ENCODE measurements around the gene PRDM16.

Gene PRDM16

GRCh38 chr1:3056641-3057040 lies 12.4 kb upstream of the PRDM16 start:
- FAIRE-seq: no peak

- FAIRE-seq: no peak
Measured at GRCh38 chr1:3058263-3059030, 10.6 kb upstream of the PRDM16 start.

DNA sequence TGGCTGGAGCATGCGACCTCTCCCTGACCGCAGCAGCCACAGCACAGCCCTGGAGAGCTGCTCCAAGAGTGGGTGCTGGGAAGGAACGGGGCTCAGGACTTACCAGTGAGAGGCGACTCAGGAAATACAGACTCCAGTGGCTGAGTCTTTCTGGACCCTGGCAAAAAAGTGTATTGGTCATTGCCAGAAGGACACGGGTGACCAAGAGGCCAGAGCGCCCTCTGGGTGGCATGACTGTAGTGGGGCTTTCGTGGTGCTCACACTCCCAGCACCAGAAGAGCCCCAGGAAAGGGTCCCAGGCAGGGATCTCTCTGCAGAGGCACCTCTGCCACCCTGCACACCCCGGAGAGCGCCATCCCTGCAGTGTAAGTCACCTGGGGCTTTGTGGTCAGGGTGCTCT lies 8.9 kb upstream of the PRDM16 start:
- no peak for FAIRE-seq

GRCh38 chr1:3060601-3061551 lies 8.1 kb upstream of the PRDM16 start:
- FAIRE-seq: no peak

DNA sequence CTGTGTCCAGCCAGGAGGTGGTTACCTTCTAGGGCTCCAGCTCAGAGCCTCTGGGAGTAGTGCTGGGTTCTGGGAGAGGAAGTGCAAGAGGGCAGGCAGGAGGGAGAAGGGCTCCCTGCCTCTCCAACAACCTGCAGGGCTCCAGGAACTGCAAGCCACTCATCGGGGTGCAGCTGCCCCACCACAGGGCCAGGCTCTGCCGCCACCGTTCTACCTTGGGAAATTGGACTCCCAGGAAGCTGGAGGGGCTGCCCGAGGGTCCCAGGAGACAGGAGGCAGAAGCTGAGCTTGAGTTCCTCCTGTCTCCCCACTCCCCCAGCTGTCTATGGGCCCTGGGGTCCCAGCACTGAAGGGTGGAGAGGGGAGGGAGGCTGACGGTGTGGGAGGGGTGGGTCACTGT lies 7.4 kb upstream of the PRDM16 start:
- no peak for FAIRE-seq

DNA sequence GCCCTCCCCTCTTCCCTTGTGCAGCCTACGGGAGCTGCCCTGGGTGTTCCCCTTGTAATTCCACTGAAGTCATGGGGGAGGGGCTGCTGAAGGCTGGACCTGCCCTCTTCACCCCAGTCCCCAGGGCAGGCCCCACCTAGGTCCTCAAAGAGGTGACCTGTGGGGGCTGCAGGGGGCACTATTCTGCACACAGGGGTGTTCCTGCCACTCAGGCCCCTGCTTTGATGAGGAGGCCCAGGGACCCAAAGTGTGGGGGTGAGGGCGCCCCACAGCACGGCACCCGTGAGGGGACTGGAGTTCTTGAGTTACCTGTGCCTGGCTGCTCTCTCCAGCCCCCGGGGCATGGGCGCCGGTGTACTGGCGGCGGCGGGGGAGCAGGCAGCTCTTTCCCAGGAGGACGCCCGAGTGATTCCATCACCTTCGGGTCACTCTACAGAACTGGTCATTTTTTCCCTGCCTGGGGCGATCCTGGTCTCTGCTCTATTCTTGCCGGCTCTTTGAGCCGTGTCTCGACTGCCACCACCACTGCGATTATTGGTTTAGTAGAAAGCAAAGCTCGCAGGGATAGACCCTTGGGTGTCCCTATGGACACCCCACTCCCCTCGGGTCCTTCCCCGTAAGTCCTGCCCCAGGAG lies 6.9 kb upstream of the PRDM16 start:
- no peak for FAIRE-seq

GRCh38 chr1:3062616-3063378 lies 6.2 kb upstream of the PRDM16 start:
- FAIRE-seq: no peak

DNA sequence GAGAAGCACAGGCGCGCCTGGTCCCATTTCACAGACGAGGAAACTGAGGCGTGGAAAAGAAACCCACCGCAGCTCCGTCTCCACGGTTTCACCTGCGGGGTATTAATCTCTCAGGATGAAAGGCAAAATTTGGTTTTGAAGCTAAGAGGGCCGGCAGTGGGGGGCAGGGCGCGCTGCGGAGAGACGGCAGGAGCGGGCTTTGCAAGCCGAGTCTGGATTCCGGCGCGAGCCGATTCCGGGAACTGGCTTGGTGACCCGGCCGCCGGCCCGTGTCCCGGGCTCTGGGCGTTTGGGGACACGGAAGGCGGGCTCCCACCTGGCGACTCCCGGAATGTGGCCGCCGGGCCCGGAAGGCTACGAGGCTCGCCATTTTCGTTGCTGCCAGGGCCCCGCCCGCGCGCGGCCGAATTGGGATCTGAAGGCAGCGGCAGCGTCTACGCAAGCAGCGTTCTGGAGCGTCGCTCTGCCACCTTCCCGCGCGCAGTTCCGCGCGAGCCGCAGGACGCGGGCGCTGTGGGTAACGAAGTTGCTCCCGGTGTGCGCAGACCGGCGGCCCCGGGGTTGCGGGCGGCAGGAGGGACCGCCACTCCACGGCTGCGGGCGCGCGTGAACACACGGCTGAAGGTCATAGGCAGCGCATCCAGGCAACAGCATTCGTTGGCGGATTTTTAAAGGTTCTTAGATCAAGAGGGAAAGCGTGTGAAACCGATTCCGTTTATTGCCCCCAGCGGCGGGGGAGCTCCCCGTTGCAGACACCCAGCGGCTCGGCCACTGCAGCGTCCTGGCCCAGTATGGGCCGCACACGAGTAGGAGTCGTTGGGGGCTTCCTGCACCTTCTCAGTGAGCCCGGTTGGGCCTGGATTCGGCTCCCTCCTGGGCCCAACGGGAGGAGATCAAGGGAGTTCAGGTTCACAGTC lies 5.4 kb upstream of the PRDM16 start:
- no peak for FAIRE-seq

- FAIRE-seq: no peak
Measured at GRCh38 chr1:3064296-3064850, 4.6 kb upstream of the PRDM16 start.

DNA sequence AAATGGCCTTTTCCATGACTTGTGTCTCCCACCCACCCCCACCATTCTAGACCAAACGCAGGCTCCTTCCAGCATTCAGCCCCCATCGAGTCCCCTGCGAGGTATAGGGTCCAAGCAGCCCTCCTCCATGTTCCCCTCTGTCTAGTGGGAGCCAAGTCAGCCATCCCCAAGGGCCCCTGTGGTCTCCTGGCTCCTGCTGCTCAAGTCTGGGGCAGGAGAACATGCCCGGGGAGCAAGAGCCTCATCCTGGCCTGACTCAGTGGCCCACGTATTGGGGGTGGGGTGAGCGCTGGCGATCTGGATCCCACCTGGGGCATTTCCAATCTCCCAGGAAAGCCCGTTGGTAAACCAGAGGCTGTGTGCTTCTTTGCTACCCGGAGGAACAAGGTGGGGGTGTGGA lies 4.1 kb upstream of the PRDM16 start:
- no peak for FAIRE-seq

- no peak for FAIRE-seq
Measured at GRCh38 chr1:3065396-3065795, 3.6 kb upstream of the PRDM16 start.

DNA sequence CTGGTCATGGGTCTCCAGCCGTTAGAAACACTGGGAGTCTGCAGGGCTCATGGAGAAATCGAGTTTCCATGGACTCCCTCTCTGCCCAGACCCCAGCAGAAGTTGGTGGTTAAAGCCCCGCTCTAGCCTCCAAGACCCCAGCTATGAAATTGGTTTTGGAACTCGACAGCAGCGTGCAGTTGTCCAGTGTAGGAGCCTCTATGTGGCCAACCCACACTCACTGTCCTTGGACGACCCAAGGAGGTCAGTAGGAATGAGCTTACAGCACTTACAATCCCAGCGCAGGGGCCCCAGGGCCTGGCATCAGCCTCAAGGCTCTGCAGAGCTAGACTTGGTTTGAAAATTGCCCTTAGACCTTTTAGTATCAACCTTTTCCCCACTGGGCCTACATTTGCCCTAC lies 3.2 kb upstream of the PRDM16 start:
- no peak for FAIRE-seq

GRCh38 chr1:3066250-3066711 lies 2.7 kb upstream of the PRDM16 start:
- FAIRE-seq: no peak

DNA sequence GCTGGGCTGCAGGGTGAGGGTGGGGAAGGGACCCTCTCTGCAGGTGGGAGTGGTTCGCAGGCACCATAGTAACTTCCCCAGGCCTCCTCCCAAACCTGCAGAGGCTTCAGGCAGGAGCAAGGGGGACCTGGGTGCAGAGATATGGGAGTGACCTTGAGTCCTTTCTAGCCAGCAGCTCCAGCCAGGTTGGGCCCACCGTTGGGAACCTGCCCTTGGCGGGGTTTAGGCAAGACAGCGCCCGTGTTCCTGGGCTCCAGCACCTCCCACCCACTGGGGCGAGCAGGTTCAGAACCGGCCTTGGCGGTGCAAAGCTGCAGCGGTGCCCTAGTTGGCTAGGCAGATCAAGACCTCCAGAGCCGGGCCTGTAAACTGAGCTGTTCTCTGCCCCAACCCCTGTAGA lies 2.2 kb upstream of the PRDM16 start:
- no peak for FAIRE-seq

- FAIRE-seq: no peak
Measured at GRCh38 chr1:3067301-3067670, 1.7 kb upstream of the PRDM16 start.

DNA sequence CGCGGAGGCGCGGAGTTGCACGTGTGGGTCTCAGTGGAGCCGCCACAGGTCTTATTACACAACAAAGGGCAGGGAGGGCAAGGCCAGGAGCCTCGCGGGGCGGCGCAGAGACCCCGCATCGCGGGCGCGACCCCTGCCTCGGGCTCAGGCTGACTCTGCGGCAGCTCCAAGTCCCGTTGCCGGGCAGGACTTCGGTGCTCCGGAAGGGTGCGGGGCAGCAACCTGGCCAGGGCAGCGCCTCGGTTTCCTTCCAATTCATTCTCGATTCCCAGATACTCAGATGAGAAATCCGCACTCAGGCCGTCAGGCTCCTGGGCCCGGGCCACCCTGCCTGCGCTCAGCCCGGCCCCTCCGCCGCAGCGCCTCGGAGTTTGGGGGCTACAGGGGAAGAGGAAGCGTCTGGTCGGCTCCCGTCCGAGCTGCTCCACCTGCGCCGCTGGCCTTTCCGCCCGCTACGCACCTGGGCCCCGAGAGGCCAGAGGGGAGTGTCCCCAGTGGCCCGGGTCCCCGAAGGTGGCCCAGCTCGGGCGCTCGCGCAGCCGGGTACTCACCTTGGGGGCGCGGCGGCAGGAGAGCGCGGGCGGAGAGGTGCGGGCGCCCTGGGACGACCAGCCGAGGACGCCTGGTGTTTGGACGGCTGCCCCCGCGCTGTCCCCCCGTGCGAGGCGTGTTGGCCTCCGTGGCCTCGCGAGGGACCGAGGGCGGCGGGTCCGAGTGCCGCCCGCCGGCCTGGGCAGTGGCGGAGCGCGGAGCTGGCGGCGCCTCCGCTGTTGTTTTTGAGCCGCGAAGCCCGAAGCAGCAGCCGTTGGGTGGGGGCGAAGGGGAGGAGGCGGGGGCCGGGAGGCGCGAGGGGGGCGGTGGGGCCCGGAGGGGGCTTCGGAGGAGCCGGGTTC lies 1.1 kb upstream of the PRDM16 start:
- FAIRE-seq: no peak

DNA sequence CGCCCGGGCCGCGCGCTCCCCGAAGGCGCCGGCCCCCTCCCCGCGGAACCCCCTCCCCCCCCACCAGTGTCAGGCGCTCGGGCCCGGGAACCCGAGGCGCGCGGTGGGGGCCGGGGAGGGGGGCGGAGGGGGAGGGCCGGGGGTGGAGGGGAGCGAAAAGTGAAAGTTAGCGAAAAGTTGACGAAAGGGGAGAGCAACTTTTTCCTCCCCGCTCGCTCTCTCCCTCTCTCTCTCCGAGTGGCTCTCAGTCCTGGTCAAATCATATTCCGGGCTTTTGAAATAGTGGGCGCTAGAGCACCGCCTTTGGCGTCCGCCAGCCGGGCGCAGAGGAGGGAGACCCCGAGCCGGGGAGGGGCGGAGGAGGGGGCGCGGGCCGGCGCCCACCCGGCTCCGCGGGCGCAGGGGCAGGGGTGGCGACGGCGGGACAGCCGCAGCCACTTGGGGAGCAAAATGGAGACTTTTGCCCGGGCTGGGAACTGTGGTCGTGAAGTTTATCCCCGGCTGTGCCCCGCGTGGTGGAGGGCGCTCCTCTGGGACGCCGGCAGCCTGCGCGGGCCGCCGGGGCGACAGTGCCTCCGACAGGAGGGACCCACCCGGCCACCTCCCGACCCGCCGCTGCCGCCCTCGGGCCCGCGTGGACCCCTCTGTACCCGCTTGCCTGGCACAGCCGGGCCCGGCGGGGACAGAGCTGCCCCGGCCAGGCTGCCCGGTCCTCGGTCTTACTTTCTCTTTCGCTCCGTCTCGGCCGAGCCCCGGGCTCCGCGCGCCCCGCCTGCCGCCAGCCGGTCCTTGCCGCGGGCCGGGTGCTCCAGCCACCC lies 697 bp downstream of the PRDM16 start:
- FAIRE-seq: no peak

DNA sequence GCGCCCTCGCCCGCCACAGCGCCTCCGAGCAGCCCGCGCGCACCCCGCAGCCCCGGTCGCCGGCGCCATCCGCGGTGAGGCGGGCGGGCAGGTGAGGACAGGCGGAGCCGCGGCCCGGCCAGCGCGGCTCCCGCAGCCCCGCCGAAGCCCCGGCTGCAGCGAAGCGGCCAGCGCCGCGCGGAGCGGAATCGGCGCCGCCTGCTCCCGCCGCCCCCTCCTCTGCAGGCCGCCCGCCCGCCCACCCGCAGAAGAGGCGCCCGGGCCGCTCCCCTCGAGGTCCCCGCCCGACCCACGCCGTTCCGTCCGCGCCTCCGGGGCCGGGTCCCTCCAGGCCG lies 1.3 kb downstream of the PRDM16 start:
- FAIRE-seq: no peak

All from TTC549 (cell line).